ENCODE results near the gene ZNF512B.

GRCh38 chr20:63963348-63963741, 6.4 kb downstream of the ZNF512B start:
- TF ChIP-seq CTCF (conservative IDR thresholded peaks at IDR 0.05; ENCODE audit: low read length): no peak
- no peak for TF ChIP-seq EZH2phosphoT487 (IDR thresholded peaks at IDR 0.05; ENCODE audit: borderline replicate concordance, low read depth, low read length)
